ENCODE measurements around the gene CAMK4. TPM values are rescaled to one million over a fixed set of nuclear protein-coding genes. Genes with fewer than 3 reads are reported as not detected.

The CAMK4 gene
- total and polyA plus RNA-seq, 2 of the 8 experiments (the other 6 are each of a cell fraction or from before 2014, with no cell fraction given), result 1.8 to 8.3 TPM

- Histone ChIP-seq H2BK20ac (ENCODE audit: low read length) (no peak overlapping the region), H3K36me3 (ENCODE audit: control insufficient read depth in 2 of 4, insufficient read depth in 4 of 4, low read length in 3 of 4) (no peaks in the 10 kb centered on the region), H3K27ac (ENCODE audit: low read depth, low read length) (no peak overlapping the region), H3K79me2 (ENCODE audit: control insufficient read depth in 1 of 2, insufficient read depth in 2 of 2, low read length in 2 of 2) (no peaks in the 10 kb centered on the region), H3K18ac (ENCODE audit: extremely low read depth, low read length) (no peak overlapping the region), H2BK15ac (ENCODE audit: low read length) (no peak overlapping the region), H3K23me2 (ENCODE audit: low read depth, low read length) (no peaks in the 10 kb centered on the region; the same call in 1 of the 2 replicates), H2BK120ac (replicated peaks; ENCODE audit: low read depth, low read length) (no peak overlapping the region), H2AFZ (ENCODE audit: low read length) (no peak overlapping the region), H2AK5ac (ENCODE audit: low read depth, low read length) (no peak overlapping the region), H3K9ac (replicated peaks in 1 of 4; ENCODE audit: extremely low read depth in 1 of 4, low read depth in 3 of 4, low read length in 3 of 4) (no peak overlapping the region), H4K5ac (ENCODE audit: insufficient read length, low read depth, low read length) (no peak overlapping the region), H3K4me3 (ENCODE audit: extremely low read depth in 1 of 4, insufficient read depth in 2 of 4, low read depth in 3 of 4, low read length in 4 of 4) (no peak overlapping the region), H3K79me1 (ENCODE audit: low read depth, low read length) (no peaks in the 10 kb centered on the region), H3K4ac (replicated peaks; ENCODE audit: insufficient read length, low read depth, low read length) (no peak overlapping the region), H4K91ac (replicated peaks; ENCODE audit: insufficient read length, low read length) (no peak overlapping the region), H3K9me3 (ENCODE audit: insufficient read depth in 2 of 2, low read depth in 1 of 2, low read length in 1 of 2) (no peaks in the 10 kb centered on the region), H3K56ac (replicated peaks; ENCODE audit: insufficient read length, low read depth, low read length) (no peak overlapping the region), H3K14ac (ENCODE audit: insufficient read length) (no peak overlapping the region), H2BK5ac (ENCODE audit: low read depth, low read length) (no peak overlapping the region), H3K27me3 (replicated peaks in 1 of 4; ENCODE audit: control insufficient read depth in 3 of 4, extremely low read depth in 1 of 4, insufficient read depth in 3 of 4, low read length in 3 of 4) (no peaks in the 10 kb centered on the region; a peak in 1 of 7 replicates), H3K4me2 (ENCODE audit: insufficient read depth in 1 of 2, low read depth in 2 of 2, low read length in 2 of 2) (no peak overlapping the region), H4K20me1 (replicated peaks in 1 of 2; ENCODE audit: control insufficient read depth in 1 of 2, insufficient read depth in 2 of 2, low read length in 2 of 2) (no peaks in the 10 kb centered on the region), H4K8ac (ENCODE audit: extremely low read depth, insufficient read depth, low read length) (no peak overlapping the region), H3K23ac (ENCODE audit: insufficient read length) (no peak overlapping the region), H3K4me1 (replicated peaks in 1 of 4; ENCODE audit: control insufficient read depth in 3 of 4, insufficient read depth in 4 of 4, low read length in 3 of 4) (no peaks in the 10 kb centered on the region), H2BK12ac (ENCODE audit: low read depth, low read length) (no peak overlapping the region)
- ChIA-PET CTCF (ENCODE audit: partially characterized antibody) (interaction anchor here (0.7 to 5.9 kb wide), 6 partner anchors 11 to 104 kb away, joined by 3 to 37 read pairs (median 4); no protein-coding TSS in a partner anchor), POLR2A (ENCODE audit: partially characterized antibody) (no interaction called here)
- DNase-seq (ENCODE audit: low read depth in 1 of 2, low spot score in 2 of 2), result no peak
- FAIRE-seq, result no peak
- TF ChIP-seq CBX8 (IDR thresholded peaks at IDR 0.05; ENCODE audit: borderline replicate concordance, low read depth, low read length) (no peak), CHD2 (IDR thresholded peaks at IDR 0.05; ENCODE audit: low read length) (no peak), TAF1 (IDR thresholded peaks at IDR 0.05; ENCODE audit: low read depth, low read length) (no peak), RXRA (IDR thresholded peaks at IDR 0.05; ENCODE audit: insufficient read depth, low read depth, low read length) (no peak), BRCA1 (IDR thresholded peaks at IDR 0.05; ENCODE audit: low read depth, low read length) (no peak), TBP (IDR thresholded peaks at IDR 0.05; ENCODE audit: low read depth, low read length) (no peak), SAP30 (IDR thresholded peaks at IDR 0.05; ENCODE audit: insufficient read depth, insufficient replicate concordance, low read length) (no peak), YY1 (IDR thresholded peaks at IDR 0.05; ENCODE audit: low read depth, low read length) (no peak), PHF8 (conservative IDR thresholded peaks at IDR 0.05; ENCODE audit: low read depth, low read length) (no peak), CTCF (IDR thresholded peaks at IDR 0.05; ENCODE audit: control extremely low read depth in 1 of 3, insufficient read depth in 1 of 3, low read depth in 1 of 3, low read length in 3 of 3) (no peak), ZNF274 (IDR thresholded peaks at IDR 0.05; ENCODE audit: borderline replicate concordance, extremely low read depth, low read length) (no peak)
Observed at GRCh38 chr5:111268300-111268699, 44.1 kb downstream of the CAMK4 start.

All from H1 (cell line).